ENCODE results near the gene CLDN7. TPM values are rescaled to one million over a fixed set of nuclear protein-coding genes. Genes with fewer than 3 reads are reported as not detected.

Gene CLDN7
- total RNA-seq, 2 donors from 2014 or later = 142 to 149 TPM

DNA sequence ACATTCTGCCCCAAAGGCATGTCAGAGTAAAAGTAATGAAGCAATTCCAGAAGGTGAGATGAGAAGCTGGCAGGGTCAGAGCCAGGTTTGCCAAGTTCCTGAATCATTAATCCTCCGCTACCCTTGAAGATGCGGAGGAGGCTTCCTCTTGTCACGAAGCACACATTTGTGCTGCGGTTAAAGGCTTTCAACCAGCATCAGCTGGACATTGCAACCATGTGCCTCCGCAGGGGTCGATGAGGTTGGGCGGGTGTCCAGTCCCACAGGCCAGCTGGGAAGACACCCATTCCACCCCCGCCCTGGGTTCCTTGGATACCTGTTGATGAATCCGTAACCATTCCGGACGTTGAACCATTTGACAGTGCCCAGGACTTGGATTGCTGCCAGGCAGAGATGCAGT, 30.9 kb upstream of the CLDN7 start:
- Histone ChIP-seq H3K36me3 (ENCODE audit: control insufficient read depth, insufficient read depth, low read length) (no peaks in the 10 kb centered on the region), H3K27me3 (ENCODE audit: control insufficient read depth, insufficient read depth, low read length, poor library complexity, severe bottlenecking) (peaks cover 57% of the 10 kb centered on the region), H3K27ac (ENCODE audit: low read depth, low read length) (no peak overlapping the region), H3K9me3 (ENCODE audit: control insufficient read depth, low read length) (no peaks in the 10 kb centered on the region), H3K4me1 (ENCODE audit: control insufficient read depth, insufficient read depth, low read length) (no peaks in the 10 kb centered on the region), H3K4me3 (ENCODE audit: low read length) (no peak overlapping the region), H3K9ac (ENCODE audit: extremely low read depth, low read length, poor library complexity, severe bottlenecking) (no peak overlapping the region)
- Mint-ChIP-seq H3K4me3 (no peak overlapping the region), H3K9me3 (no peaks in the 10 kb centered on the region), H3K27me3 (ENCODE audit: insufficient read depth) (peaks cover 68% of the 10 kb centered on the region), H3K36me3 (ENCODE audit: low read depth) (no peaks in the 10 kb centered on the region), H3K4me1 (peaks cover 3% of the 10 kb centered on the region), H3K27ac (no peak overlapping the region)
- WGBS, 2 experiments (ENCODE audit: insufficient coverage in 1 of 2, insufficient read length in 1 of 2) = 97 to 98% methylated on average over 7 to 11 of the region's 11 CpGs
- TF ChIP-seq CTCF (conservative IDR thresholded peaks at IDR 0.05) = no peak
- no peak for DNase-seq

GRCh38 chr17:7292729-7293128, 30.5 kb upstream of the CLDN7 start:
- no peaks in the 10 kb centered on the region for H3K36me3 ChIP-seq (ENCODE audit: control insufficient read depth, insufficient read depth, low read length)
- H3K9me3 ChIP-seq (ENCODE audit: control insufficient read depth, low read length) = no peaks in the 10 kb centered on the region
- peaks cover 3% of the 10 kb centered on the region for H3K4me1 Mint-ChIP-seq
- H3K27me3 Mint-ChIP-seq (ENCODE audit: insufficient read depth) = peaks cover 67% of the 10 kb centered on the region
- no peak overlapping the region for H3K4me3 ChIP-seq (ENCODE audit: low read length)
- WGBS, 2 experiments (ENCODE audit: insufficient coverage in 1 of 2, insufficient read length in 1 of 2) = 64 to 76% methylated on average over 5 to 6 of the region's 6 CpGs
- H3K9ac ChIP-seq (ENCODE audit: extremely low read depth, low read length, poor library complexity, severe bottlenecking) = no peak overlapping the region
- H3K36me3 Mint-ChIP-seq (ENCODE audit: low read depth) = no peaks in the 10 kb centered on the region
- TF ChIP-seq CTCF (conservative IDR thresholded peaks at IDR 0.05) = no peak
- H3K27me3 ChIP-seq (ENCODE audit: control insufficient read depth, insufficient read depth, low read length, poor library complexity, severe bottlenecking) = peaks cover 54% of the 10 kb centered on the region
- no peak overlapping the region for H3K27ac Mint-ChIP-seq
- H3K9me3 Mint-ChIP-seq = no peaks in the 10 kb centered on the region
- H3K4me3 Mint-ChIP-seq = no peak overlapping the region
- H3K27ac ChIP-seq (ENCODE audit: low read depth, low read length) = no peak overlapping the region
- no peak for DNase-seq
- H3K4me1 ChIP-seq (ENCODE audit: control insufficient read depth, insufficient read depth, low read length) = no peaks in the 10 kb centered on the region

- H3K4me1 Mint-ChIP-seq = peaks cover 3% of the 10 kb centered on the region
Measured at GRCh38 chr17:7292194-7292593, 29.9 kb upstream of the CLDN7 start.

More at GRCh38 chr17:7292194-7292593, 29.9 kb upstream of the CLDN7 start:
- Mint-ChIP-seq H3K4me3 (no peak overlapping the region), H3K27me3 (ENCODE audit: insufficient read depth) (peaks cover 71% of the 10 kb centered on the region), H3K27ac (no peak overlapping the region), H3K36me3 (ENCODE audit: low read depth) (no peaks in the 10 kb centered on the region), H3K9me3 (no peaks in the 10 kb centered on the region)
- DNase-seq = no peak
- Histone ChIP-seq H3K27me3 (ENCODE audit: control insufficient read depth, insufficient read depth, low read length, poor library complexity, severe bottlenecking) (peaks cover 54% of the 10 kb centered on the region), H3K36me3 (ENCODE audit: control insufficient read depth, insufficient read depth, low read length) (no peaks in the 10 kb centered on the region), H3K9ac (ENCODE audit: extremely low read depth, low read length, poor library complexity, severe bottlenecking) (no peak overlapping the region), H3K27ac (ENCODE audit: low read depth, low read length) (no peak overlapping the region), H3K9me3 (ENCODE audit: control insufficient read depth, low read length) (no peaks in the 10 kb centered on the region), H3K4me3 (ENCODE audit: low read length) (no peak overlapping the region), H3K4me1 (ENCODE audit: control insufficient read depth, insufficient read depth, low read length) (no peaks in the 10 kb centered on the region)
- 100% methylated on average over 2 of the region's 2 CpGs; no CpG with 5 or more reads in 1 of the 2 experiments for WGBS, 2 experiments (ENCODE audit: insufficient coverage in 1 of 2, insufficient read length in 1 of 2)
- TF ChIP-seq CTCF (conservative IDR thresholded peaks at IDR 0.05) = no peak
